ENCODE data around the gene SLX4IP.

DNA sequence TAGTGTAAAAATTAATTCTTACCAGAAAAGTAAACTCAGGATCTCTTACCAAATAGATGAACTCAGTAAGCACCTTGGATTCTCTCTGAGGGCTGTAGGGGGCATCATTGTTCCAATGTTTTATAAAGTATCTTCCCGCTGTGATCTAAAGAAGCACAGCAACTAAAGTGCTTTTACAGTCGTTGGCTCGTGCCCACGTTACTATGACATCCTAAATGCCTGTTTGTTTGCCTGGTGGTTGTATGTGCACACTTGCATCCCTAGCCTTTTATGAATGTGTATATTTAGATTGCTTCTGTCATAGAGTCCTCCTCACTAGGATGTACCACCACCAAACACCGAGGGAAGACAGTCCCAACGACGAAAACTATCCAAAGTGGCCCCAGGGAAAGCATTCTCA lies 34.5 kb downstream of the SLX4IP start:
- TF ChIP-seq, protein P1, sequence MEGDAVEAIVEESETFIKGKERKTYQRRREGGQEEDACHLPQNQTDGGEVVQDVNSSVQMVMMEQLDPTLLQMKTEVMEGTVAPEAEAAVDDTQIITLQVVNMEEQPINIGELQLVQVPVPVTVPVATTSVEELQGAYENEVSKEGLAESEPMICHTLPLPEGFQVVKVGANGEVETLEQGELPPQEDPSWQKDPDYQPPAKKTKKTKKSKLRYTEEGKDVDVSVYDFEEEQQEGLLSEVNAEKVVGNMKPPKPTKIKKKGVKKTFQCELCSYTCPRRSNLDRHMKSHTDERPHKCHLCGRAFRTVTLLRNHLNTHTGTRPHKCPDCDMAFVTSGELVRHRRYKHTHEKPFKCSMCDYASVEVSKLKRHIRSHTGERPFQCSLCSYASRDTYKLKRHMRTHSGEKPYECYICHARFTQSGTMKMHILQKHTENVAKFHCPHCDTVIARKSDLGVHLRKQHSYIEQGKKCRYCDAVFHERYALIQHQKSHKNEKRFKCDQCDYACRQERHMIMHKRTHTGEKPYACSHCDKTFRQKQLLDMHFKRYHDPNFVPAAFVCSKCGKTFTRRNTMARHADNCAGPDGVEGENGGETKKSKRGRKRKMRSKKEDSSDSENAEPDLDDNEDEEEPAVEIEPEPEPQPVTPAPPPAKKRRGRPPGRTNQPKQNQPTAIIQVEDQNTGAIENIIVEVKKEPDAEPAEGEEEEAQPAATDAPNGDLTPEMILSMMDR (IDR thresholded peaks at IDR 0.05 in 2 of 3, conservative IDR thresholded peaks at IDR 0.05 in 1 of 3; ENCODE audit: borderline replicate concordance in 1 of 3, insufficient read depth in 1 of 3, low read depth in 2 of 3, low read length in 2 of 3), result peak; percentile 38 to 68 (median 66); a peak in 5 of 6 replicates
- TF ChIP-seq FOSL1 (IDR thresholded peaks at IDR 0.05; ENCODE audit: low read depth) (no peak), POLR2A (IDR thresholded peaks at IDR 0.05; ENCODE audit: borderline replicate concordance, extremely low read depth, insufficient read depth, insufficient read length) (no peak), EZH2phosphoT487 (IDR thresholded peaks at IDR 0.05; ENCODE audit: borderline replicate concordance) (no peak), ZNF274 (IDR thresholded peaks at IDR 0.05; ENCODE audit: low read depth, low read length) (no peak), EZH2 (IDR thresholded peaks at IDR 0.05) (no peak), POLR2AphosphoS5 (IDR thresholded peaks at IDR 0.05; ENCODE audit: low read depth, low read length) (no peak), EGR1 (IDR thresholded peaks at IDR 0.05; ENCODE audit: low read depth) (no peak), YY1 (IDR thresholded peaks at IDR 0.05; ENCODE audit: extremely low read depth, insufficient replicate concordance, low read depth, low read length) (no peak), RAD21 (IDR thresholded peaks at IDR 0.05; ENCODE audit: low read depth) (peak; percentile 70)
- TF ChIP-seq, protein P2, sequence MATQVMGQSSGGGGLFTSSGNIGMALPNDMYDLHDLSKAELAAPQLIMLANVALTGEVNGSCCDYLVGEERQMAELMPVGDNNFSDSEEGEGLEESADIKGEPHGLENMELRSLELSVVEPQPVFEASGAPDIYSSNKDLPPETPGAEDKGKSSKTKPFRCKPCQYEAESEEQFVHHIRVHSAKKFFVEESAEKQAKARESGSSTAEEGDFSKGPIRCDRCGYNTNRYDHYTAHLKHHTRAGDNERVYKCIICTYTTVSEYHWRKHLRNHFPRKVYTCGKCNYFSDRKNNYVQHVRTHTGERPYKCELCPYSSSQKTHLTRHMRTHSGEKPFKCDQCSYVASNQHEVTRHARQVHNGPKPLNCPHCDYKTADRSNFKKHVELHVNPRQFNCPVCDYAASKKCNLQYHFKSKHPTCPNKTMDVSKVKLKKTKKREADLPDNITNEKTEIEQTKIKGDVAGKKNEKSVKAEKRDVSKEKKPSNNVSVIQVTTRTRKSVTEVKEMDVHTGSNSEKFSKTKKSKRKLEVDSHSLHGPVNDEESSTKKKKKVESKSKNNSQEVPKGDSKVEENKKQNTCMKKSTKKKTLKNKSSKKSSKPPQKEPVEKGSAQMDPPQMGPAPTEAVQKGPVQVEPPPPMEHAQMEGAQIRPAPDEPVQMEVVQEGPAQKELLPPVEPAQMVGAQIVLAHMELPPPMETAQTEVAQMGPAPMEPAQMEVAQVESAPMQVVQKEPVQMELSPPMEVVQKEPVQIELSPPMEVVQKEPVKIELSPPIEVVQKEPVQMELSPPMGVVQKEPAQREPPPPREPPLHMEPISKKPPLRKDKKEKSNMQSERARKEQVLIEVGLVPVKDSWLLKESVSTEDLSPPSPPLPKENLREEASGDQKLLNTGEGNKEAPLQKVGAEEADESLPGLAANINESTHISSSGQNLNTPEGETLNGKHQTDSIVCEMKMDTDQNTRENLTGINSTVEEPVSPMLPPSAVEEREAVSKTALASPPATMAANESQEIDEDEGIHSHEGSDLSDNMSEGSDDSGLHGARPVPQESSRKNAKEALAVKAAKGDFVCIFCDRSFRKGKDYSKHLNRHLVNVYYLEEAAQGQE (IDR thresholded peaks at IDR 0.05; ENCODE audit: low read depth), result no peak
- TF ChIP-seq, protein P3, sequence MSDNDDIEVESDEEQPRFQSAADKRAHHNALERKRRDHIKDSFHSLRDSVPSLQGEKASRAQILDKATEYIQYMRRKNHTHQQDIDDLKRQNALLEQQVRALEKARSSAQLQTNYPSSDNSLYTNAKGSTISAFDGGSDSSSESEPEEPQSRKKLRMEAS (IDR thresholded peaks at IDR 0.05), result no peak

Data from HCT116 (cell line).